HG03571 (cell line): ENCODE results near the gene ZNF785.
"Not testable (repeated sequence)": the region's sequence is repeated elsewhere in the genome, so short reads cannot be mapped to it uniquely, and the experiment has no call there.

Experiments used
- ATAC-seq: cut with Tn5 transposase; IDR thresholded peaks from one replicate; pipeline ENCODE4 v1.9.1; 2021; ENCODE audit not compliant: unreplicated experiment

Gene ZNF785

GRCh38 chr16:30540916-30541464, 44.5 kb downstream of the ZNF785 start:
- ATAC-seq: not testable (repeated sequence)

- not testable (repeated sequence) for ATAC-seq
Observed at GRCh38 chr16:30539986-30540526, 45.4 kb downstream of the ZNF785 start.

- no peak for ATAC-seq
Observed at GRCh38 chr16:30539000-30539964, 46.2 kb downstream of the ZNF785 start.

GRCh38 chr16:30536391-30537024, 49.0 kb downstream of the ZNF785 start:
- not testable (repeated sequence) for ATAC-seq

- no peak for ATAC-seq
Observed at GRCh38 chr16:30535777-30536190, 49.7 kb downstream of the ZNF785 start.

GRCh38 chr16:30535106-30535776, 50.3 kb downstream of the ZNF785 start:
- peak; percentile 6 for ATAC-seq

- ATAC-seq: peak; percentile 54
Observed at GRCh38 chr16:30534368-30535105, 51.0 kb downstream of the ZNF785 start, which contains the start of gene ZNF747. ZNF747 (minus strand) TSS chr16:30534858; CDS start chr16:30534679, 179 bp downstream.

GRCh38 chr16:30533748-30534367, 51.6 kb downstream of the ZNF785 start:
- peak; percentile 23 for ATAC-seq

- ATAC-seq: no peak
Observed at GRCh38 chr16:30533146-30533522, 52.4 kb downstream of the ZNF785 start.

GRCh38 chr16:30532285-30533145, 53.0 kb downstream of the ZNF785 start:
- no peak for ATAC-seq
